Ishikawa (cell line): ENCODE data around the gene GASK1A.

Source experiments
- CEBPB ChIP-seq: IDR thresholded peaks from 2 replicates; pipeline ENCODE4 v1.6.1; 2012
- CREB1 ChIP-seq: IDR thresholded peaks from 2 replicates; pipeline ENCODE4 v1.6.1; 2012; ENCODE audit warnings: low read depth
- EGR1 ChIP-seq: IDR thresholded peaks from 2 replicates; pipeline ENCODE4 v1.6.1; 2012
- EP300 ChIP-seq: IDR thresholded peaks from 2 replicates; pipeline ENCODE4 v1.6.1; 2012; ENCODE audit warnings: borderline replicate concordance
- FOXM1 ChIP-seq: IDR thresholded peaks from 2 replicates; pipeline ENCODE4 v1.6.1; 2012; ENCODE audit warnings: low read depth, borderline replicate concordance
- MAX ChIP-seq: IDR thresholded peaks from 2 replicates; pipeline ENCODE4 v1.6.1; 2012
- NFIC ChIP-seq: IDR thresholded peaks from 2 replicates; pipeline ENCODE4 v1.6.1; 2012
- RAD21 ChIP-seq: IDR thresholded peaks from 2 replicates; pipeline ENCODE4 v1.6.1; 2012; ENCODE audit warnings: low read depth
- REST ChIP-seq: IDR thresholded peaks from 2 replicates; pipeline ENCODE4 v1.6.1; 2012; ENCODE audit warnings: low read depth, mild to moderate bottlenecking
- TAF1 ChIP-seq: IDR thresholded peaks from 2 replicates; pipeline ENCODE4 v1.6.1; 2012; ENCODE audit warnings: low read depth, mild to moderate bottlenecking
- TCF12 ChIP-seq: IDR thresholded peaks from 2 replicates; pipeline ENCODE4 v1.6.1; 2012; ENCODE audit warnings: low read depth
- TEAD4 ChIP-seq: IDR thresholded peaks from 2 replicates; pipeline ENCODE4 v1.6.1; 2012
- USF1 ChIP-seq: IDR thresholded peaks from 2 replicates; pipeline ENCODE4 v1.6.1; 2012
- YY1 ChIP-seq: IDR thresholded peaks from 2 replicates; pipeline ENCODE4 v1.6.1; 2012; ENCODE audit warnings: low read depth
- ZBTB7A ChIP-seq: IDR thresholded peaks from 2 replicates; pipeline ENCODE4 v1.6.1; 2012; ENCODE audit warnings: low read depth

Gene GASK1A

GRCh38 chr3:43075904-43076661 lies 97.0 kb downstream of the GASK1A start:
- TF ChIP-seq YY1 (no peak), ZBTB7A (no peak), USF1 (no peak), CEBPB (no peak), NFIC (no peak)

- TF ChIP-seq EGR1 (no peak), FOXM1 (no peak), EP300 (no peak), RAD21 (no peak), MAX (no peak), TEAD4 (no peak), TAF1 (no peak), REST (no peak), USF1 (no peak), YY1 (no peak), CREB1 (no peak), TCF12 (no peak), ZBTB7A (no peak), CEBPB (no peak), NFIC (no peak)
Measured at GRCh38 chr3:43076857-43077256, 97.7 kb downstream of the GASK1A start.

- TF ChIP-seq TCF12 (no peak), TEAD4 (no peak), MAX (no peak), CEBPB (no peak), REST (no peak), FOXM1 (no peak), EP300 (no peak), TAF1 (no peak), ZBTB7A (no peak), USF1 (no peak), YY1 (no peak), CREB1 (no peak), NFIC (no peak), EGR1 (no peak), RAD21 (no peak)
Measured at GRCh38 chr3:43077261-43077660, 98.2 kb downstream of the GASK1A start.

- no peak for TF ChIP-seq RAD21
- TF ChIP-seq REST: no peak
- TF ChIP-seq NFIC: no peak
- no peak for TF ChIP-seq MAX
- no peak for TF ChIP-seq TCF12
- no peak for TF ChIP-seq USF1
- TF ChIP-seq CREB1: no peak
- TF ChIP-seq TAF1: no peak
- no peak for TF ChIP-seq CEBPB
- no peak for TF ChIP-seq YY1
- no peak for TF ChIP-seq EGR1
- TF ChIP-seq EP300: no peak
- TF ChIP-seq ZBTB7A: no peak
- TF ChIP-seq TEAD4: no peak
- no peak for TF ChIP-seq FOXM1
Measured at GRCh38 chr3:43077707-43078106, 98.6 kb downstream of the GASK1A start.
